Mucosa of stomach (tissue), 1 donor: ENCODE data around the gene GARIN5B.

ENCODE experiments used
- H3K27me3 ChIP-seq: one replicate; pipeline ENCODE4 v1.7.0; 2013; ENCODE audit warnings: mild to moderate bottlenecking, low read length; ENCODE audit not compliant: control insufficient read depth, insufficient read depth
- H3K36me3 ChIP-seq: one replicate; pipeline ENCODE4 v1.7.0; 2013; ENCODE audit warnings: low read length; ENCODE audit not compliant: control insufficient read depth, insufficient read depth
- H3K4me1 ChIP-seq: one replicate; pipeline ENCODE4 v1.7.0; 2013; ENCODE audit warnings: mild to moderate bottlenecking, low read length; ENCODE audit not compliant: control insufficient read depth, insufficient read depth
- H3K4me3 ChIP-seq: one replicate; pipeline ENCODE4 v1.7.0; 2013; ENCODE audit warnings: low read length
- H3K9ac ChIP-seq: one replicate; pipeline ENCODE4 v1.7.0; 2013; ENCODE audit warnings: mild to moderate bottlenecking, low read length, moderate library complexity
- H3K9me3 ChIP-seq: one replicate; pipeline ENCODE4 v1.7.0; 2013; ENCODE audit warnings: mild to moderate bottlenecking, low read length, moderate library complexity; ENCODE audit not compliant: control insufficient read depth
- donor health status: Pancreatic carcinoma.

Gene GARIN5B

DNA sequence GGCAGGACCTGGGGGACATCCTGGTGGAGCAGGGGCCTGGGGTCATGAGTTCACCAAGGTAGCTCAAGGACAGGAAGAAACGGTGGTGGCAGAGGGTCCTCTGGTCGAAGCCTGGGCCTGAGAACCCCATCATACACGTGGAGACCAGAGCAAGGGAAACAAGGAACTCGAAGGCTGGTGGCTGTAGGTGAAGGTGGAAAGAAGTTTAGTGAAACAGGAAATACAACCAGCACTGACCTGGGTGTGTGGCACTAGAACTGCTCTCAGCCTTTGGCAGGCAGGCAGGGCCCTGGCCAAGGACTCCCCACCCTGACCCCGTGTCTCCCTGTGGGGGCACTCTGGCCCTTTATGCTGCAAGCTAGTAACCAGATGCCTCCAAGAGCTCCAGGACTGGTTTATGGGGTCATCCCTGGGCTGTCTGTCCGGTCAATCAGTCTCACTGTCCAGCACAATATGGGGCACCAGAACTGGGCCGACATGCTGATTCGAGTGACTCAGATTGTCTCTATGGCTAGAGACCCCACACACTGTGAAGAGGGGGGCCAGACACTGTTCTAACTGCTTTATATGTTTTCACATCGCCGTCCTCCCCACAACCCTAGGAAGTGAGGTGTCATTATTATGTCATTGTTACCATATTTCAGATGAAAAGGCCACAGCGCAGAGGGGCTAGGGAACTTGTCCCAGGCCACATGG is 12.3 kb downstream of the GARIN5B start:
- H3K9ac ChIP-seq, result no peak overlapping the region
- H3K27me3 ChIP-seq, result peaks cover 49% of the 10 kb centered on the region
- H3K9me3 ChIP-seq, result no peaks in the 10 kb centered on the region
- H3K4me1 ChIP-seq, result peaks cover 26% of the 10 kb centered on the region
- no peaks in the 10 kb centered on the region for H3K36me3 ChIP-seq
- H3K4me3 ChIP-seq, result no peak overlapping the region

DNA sequence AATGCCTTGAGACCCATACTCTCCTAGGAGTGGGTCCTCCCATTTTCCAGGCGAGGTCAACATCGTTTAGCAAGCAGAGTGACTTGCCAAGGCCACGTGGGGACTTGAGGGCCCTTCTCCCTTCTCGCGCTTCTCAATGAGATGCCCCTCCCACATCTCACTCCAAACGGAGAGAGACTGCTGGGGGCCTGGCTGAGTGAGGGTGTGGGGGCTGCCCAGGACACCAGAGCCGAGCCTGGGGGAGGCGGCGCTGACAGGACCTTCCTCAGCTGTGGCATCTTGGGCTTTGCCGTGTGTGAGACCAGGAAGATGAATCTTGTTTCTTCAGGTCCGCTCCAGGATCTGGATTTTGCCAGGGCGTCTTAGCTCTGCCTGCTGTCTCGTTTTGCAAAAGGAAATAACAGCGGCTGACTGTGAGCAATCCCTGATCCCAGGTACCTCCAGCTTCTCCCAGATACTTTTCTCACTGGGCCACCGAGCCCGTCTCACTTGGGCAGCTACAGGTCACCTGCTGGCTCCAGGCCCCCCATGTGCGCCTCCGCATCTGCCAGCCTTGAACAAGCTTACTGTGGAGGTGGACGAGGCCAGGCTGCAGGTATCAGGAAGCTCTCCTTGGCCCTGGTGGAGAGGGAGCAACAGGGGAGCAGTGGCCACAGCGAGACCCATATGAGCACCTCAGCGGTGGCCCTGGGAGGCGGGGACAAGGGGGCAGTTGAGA is 14.6 kb downstream of the GARIN5B start:
- Histone ChIP-seq H3K9ac (no peak overlapping the region), H3K4me3 (no peak overlapping the region), H3K9me3 (no peaks in the 10 kb centered on the region), H3K4me1 (peaks cover 28% of the 10 kb centered on the region), H3K27me3 (peaks cover 32% of the 10 kb centered on the region), H3K36me3 (no peaks in the 10 kb centered on the region)

DNA sequence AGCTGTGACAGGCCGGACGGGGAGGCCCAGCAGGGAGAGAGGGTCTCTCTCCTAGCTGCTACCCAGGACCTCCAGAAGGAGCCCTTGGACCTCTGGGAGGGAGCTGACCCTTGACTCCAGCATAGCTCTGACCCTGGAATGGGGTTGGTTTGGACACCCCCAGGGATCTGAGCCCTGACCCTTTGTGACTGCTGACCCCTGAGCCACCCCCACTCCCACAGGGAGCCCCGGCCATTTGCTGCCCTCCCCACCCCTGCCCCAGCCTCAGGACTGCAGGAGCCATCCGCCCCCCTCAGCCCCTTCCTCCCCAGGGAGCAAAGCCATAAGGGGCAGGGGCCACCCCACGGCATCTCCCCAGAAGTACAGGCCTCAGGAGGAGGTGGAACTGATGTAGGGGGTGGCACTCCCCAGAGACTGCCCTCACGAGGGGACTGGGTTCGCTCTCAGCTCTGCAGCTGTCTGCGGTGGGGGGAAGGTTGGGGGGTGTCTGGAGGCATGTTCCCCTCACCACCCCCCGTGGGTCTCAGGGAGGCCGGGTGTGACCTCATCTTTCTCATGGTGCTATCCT is 15.5 kb downstream of the GARIN5B start:
- Histone ChIP-seq H3K9me3 (no peaks in the 10 kb centered on the region), H3K4me1 (peaks cover 21% of the 10 kb centered on the region), H3K9ac (no peak overlapping the region), H3K4me3 (no peak overlapping the region), H3K27me3 (peaks cover 22% of the 10 kb centered on the region), H3K36me3 (no peaks in the 10 kb centered on the region)

DNA sequence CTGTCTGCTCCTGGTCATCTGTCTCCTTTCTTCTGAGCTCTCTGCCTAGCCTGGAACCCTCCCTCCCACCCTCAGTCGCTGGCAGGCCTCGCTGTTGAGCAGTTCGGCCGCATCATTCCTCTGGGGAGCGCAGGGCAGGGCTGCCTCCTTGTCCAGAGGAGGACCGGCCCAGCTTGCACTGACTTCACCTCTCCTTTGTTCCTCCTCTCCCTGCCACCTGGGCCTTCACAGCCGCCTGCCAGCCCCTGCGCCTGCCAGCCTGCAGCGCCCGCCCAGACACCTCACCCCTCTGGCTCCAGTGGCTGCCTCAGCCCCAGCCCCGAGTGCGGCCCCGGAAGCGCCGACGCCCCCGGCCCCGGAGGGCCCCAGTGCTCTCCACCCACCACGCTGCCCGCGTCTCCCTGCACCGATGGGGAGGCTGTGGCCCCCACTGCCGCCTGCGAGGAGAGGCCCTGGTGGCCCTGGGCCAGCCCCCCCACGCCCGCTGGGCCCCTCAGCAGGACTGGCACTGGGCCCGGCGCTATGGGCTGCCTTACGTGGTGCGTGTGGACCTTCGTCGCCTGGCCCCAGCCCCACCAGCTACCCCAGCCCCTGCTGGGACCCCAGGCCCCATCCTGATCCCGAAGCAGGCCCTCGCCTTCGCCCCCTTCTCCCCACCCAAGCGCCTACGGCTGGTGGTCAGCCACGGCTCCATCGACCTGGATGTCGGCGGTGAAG is 16.2 kb downstream of the GARIN5B start:
- Histone ChIP-seq H3K36me3 (no peaks in the 10 kb centered on the region), H3K4me1 (peaks cover 16% of the 10 kb centered on the region), H3K4me3 (no peak overlapping the region), H3K9ac (no peak overlapping the region), H3K27me3 (peaks cover 16% of the 10 kb centered on the region), H3K9me3 (no peaks in the 10 kb centered on the region)

DNA sequence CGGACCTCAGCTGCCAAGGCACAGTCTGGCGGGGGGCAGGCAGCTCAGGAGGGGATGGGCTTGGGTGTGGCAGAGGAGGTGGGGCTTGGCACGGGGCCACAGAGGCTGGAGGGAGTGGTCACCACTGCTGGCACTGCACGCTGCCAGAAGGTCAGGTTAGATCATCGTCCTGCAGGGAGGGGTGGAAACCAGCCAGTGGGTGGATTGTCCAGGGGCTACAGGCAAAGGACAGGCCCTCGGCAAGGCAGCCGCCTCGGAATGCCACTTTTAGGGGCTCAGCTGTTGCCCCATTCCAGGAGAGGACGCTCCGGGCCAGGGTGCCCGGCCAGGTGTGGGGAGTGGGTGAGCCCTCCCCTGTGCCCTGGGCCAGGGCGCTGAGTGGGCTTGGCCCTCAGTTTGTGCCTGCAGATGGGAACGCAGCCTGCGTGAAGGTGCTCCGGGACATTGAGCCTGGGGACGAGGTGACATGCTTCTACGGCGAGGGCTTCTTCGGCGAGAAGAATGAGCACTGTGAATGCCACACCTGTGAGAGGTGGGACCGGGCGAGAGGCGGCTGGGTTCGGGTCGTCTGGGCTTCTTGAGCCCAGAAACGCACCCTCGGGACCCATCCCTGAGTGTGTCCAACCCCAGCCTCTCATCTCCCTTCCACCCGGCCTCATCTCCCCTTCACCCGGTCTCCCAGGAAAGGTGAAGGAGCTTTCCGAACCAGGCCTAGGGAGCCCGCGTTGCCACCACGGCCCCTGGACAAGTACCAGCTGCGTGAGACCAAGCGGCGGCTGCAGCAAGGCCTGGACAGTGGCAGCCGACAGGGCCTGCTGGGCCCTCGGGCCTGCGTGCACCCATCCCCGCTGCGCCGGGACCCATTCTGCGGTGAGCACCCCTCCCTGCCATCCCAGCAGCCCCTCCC is 17.0 kb downstream of the GARIN5B start:
- peaks cover 16% of the 10 kb centered on the region for H3K4me1 ChIP-seq
- no peak overlapping the region for H3K9ac ChIP-seq
- no peak overlapping the region for H3K4me3 ChIP-seq
- no peaks in the 10 kb centered on the region for H3K36me3 ChIP-seq
- no peaks in the 10 kb centered on the region for H3K9me3 ChIP-seq
- H3K27me3 ChIP-seq, result peaks cover 8% of the 10 kb centered on the region

DNA sequence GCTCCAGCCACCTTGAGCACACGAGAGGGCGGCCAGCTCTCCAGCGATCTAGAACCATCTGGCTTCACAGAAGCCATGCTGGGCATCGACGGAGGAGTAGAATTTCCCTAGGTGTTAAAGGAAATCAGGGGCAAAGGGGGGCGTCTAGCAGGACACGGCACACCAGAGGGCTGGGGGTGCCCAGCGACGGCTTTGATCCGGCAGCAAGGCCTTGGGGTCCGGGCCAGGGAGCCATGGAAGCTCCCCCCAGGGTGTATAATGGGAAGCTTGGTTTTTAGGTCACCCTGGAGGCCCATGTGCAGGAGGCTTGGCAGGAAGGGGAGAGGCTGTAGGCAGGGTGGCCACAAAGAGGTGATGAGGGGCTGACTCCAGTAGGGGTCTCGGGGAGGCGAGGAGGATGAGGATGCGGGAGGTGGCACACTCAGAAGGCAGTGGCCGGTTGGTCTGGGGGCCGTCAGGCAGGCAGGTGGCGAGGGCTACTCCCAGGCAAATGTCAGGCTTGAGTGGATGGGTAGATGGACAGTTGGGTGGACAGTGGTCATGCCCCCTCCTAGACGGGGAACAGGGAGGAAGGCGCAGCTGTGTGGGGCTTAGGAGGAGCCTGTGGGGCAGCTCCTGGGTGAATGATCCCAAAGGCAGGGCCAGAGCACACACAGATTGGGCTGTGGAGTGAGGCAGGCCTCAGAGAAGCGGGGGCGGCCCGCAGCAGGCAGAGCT is 17.8 kb downstream of the GARIN5B start:
- Histone ChIP-seq H3K4me3 (no peak overlapping the region), H3K9ac (no peak overlapping the region), H3K27me3 (peaks cover under 1% of the 10 kb centered on the region), H3K36me3 (no peaks in the 10 kb centered on the region), H3K9me3 (no peaks in the 10 kb centered on the region), H3K4me1 (peaks cover 16% of the 10 kb centered on the region)

DNA sequence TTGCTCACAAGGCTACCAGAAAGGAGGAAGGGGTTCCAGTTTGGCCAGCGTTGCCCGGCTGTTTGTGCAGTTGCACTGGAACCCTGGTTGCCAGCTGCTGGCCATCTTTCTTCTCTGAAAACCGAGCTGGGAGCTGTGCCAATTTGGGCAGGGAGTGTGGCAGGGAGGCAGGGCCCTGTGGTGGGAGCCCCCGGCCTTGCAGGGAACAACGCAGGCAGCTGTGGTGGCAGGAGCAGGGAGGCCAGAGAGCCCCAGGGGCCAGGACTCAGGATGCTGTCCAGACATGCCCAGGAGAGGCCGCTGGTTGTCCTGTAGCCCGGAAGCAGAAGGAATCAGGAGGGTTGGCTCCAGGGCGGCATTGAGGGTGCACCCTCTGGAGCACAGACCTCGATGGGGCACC is 18.6 kb downstream of the GARIN5B start:
- no peaks in the 10 kb centered on the region for H3K36me3 ChIP-seq
- no peak overlapping the region for H3K4me3 ChIP-seq
- H3K9me3 ChIP-seq, result no peaks in the 10 kb centered on the region
- H3K27me3 ChIP-seq, result no peaks in the 10 kb centered on the region
- H3K4me1 ChIP-seq, result peaks cover 18% of the 10 kb centered on the region
- no peak overlapping the region for H3K9ac ChIP-seq

DNA sequence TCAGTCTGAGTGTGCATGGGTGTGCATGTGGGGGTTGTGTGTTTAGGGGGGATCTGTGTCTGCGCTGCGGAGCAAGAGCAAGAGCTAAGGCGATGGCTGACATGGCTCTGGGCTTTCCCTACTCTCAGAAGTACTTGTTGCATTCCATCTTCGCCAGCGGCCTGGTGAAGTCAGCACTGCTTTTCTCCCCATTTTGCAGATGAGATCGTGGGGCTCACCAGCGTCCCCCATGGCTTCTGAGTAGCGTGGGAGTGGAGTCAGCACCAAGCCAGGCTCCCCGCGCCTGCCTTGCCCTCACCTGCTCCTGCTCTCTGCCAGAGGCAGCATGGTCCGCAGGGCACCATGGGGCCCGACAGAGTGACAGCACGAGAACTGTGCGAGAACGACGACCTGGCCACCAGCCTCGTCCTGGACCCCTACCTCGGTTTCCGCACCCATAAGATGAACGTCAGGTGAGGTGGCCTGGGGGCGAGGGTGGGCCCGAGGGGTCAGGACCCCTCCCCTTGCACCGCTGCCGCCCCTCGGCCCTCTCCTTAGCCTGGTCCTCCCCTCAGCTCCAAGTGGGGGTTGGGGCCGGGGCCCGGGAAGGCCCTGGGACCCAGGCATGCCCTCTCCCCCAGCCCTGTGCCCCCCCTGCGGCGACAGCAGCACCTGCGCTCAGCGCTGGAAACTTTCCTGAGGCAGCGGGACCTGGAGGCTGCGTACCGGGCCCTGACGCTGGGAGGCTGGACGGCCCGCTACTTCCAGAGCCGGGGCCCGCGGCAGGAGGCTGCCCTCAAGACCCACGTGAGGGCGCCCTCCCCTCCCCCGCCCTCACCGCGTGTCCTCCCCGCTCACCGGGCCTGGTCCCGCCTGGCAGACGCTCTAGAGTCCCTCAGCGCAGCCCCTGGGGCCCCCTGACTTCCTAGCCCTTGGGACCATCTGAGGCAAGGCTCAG is 21.2 kb downstream of the GARIN5B start:
- no peaks in the 10 kb centered on the region for H3K9me3 ChIP-seq

DNA sequence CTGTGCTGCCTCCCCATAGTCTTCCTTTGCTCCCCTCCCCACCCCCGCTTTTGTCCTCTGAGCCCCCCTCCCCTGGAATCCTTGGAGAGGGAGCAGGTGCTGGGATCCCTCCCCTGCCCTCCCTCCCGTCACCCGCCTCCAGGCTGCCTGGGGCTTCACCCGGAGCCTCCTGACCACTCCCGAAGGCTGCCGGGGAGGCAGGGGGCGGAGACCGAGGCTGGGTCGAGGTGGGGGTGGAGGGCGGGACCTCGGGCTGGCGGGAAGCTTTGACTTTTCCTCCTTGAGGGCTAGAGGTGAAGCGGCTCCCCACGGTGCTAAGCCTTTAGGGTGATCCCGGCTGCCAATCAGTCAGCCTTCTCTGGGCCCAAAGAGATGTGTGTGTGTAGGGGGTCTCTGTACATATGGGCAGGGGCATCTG is 21.9 kb downstream of the GARIN5B start:
- Histone ChIP-seq H3K36me3 (no peaks in the 10 kb centered on the region), H3K4me3 (peak overlapping the region; percentile 60), H3K27me3 (no peaks in the 10 kb centered on the region), H3K9ac (peak overlapping the region; percentile 97), H3K4me1 (peaks cover 25% of the 10 kb centered on the region), H3K9me3 (no peaks in the 10 kb centered on the region)

More for the DNA sequence above, 21.2 kb downstream of the GARIN5B start:
- Histone ChIP-seq H3K9ac (no peak overlapping the region), H3K36me3 (no peaks in the 10 kb centered on the region), H3K4me1 (peaks cover 25% of the 10 kb centered on the region), H3K27me3 (no peaks in the 10 kb centered on the region), H3K4me3 (no peak overlapping the region)

DNA sequence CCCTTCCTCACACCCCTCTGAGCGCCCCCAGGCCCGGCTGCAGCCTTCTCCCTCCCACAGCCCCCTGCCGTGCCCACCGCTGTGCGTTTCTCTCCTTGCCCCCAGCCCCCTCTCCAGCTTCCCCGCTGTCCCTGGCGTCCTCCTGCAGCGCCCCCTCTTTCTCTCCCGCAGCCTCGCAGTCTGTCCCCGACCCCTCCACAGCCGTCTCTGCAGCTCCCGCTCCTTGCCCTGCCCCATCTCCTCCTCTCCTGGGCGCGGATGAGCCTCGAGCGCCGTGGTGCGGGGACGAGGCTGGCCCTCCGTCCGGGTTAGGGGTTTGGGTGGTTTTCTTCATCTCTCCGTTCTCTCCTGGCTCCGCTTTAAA is 22.3 kb downstream of the GARIN5B start:
- H3K9me3 ChIP-seq, result no peaks in the 10 kb centered on the region
- no peaks in the 10 kb centered on the region for H3K36me3 ChIP-seq
- H3K9ac ChIP-seq, result peak overlapping the region; percentile 97
- no peaks in the 10 kb centered on the region for H3K27me3 ChIP-seq
- peak overlapping the region; percentile 60 for H3K4me3 ChIP-seq
- H3K4me1 ChIP-seq, result peaks cover 21% of the 10 kb centered on the region
